ENCODE measurements around the gene SSMEM1. TPM values are rescaled to one million over a fixed set of nuclear protein-coding genes. Genes with fewer than 3 reads are reported as not detected.

SSMEM1 gene
- total and polyA plus RNA-seq, 2 of the 4 experiments (the other 2 are of a cell fraction) = 0.07 TPM; not detected in 1

DNA sequence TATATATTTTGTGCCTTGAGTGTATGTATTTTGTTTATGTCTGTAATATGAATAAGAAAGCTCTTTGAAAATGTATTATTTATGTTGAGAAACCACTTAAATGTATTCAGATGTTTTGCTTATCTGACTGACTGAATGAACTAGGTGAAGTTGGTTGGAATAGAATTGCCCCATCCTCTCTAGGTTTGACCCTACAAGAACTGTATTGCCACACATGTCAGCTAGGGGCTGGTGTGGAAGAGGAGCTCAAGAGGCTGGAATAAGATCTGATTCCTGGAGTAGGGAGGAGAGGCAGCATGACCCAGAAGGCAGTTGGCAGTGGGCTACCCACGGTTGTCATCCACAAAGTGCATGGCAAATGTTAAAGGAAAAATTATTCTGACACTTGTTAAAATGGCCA, 9.1 kb downstream of the SSMEM1 start:
- H4K91ac ChIP-seq (ENCODE audit: insufficient read depth, low read depth, low read length) = no peak overlapping the region
- no TSS peak for BruUV-seq (replicated peaks)
- H3K4me2 ChIP-seq (ENCODE audit: low read depth, low read length) = no peak overlapping the region
- in situ Hi-C loops (cut with MboI; ENCODE audit: low sequenced_read_pairs) = no loop called here
- no peak overlapping the region for H3K27ac ChIP-seq (ENCODE audit: insufficient read depth, low read length)
- H2BK5ac ChIP-seq (ENCODE audit: low read depth, low read length, poor library complexity, severe bottlenecking) = no peak overlapping the region
- H3K9me3 ChIP-seq (ENCODE audit: control insufficient read depth, insufficient read depth, low read length) = no peaks in the 10 kb centered on the region
- no peak overlapping the region for H2AK9ac ChIP-seq (replicated peaks; ENCODE audit: low read depth, low read length, poor library complexity)
- TF ChIP-seq MAZ (IDR thresholded peaks at IDR 0.05; ENCODE audit: borderline replicate concordance, low read depth, low read length) (no peak), POLR2A (IDR thresholded peaks at IDR 0.05; ENCODE audit: low read depth, low read length) (no peak), FOS (IDR thresholded peaks at IDR 0.05; ENCODE audit: low read depth, low read length) (no peak), CHD1 (IDR thresholded peaks at IDR 0.05; ENCODE audit: low read depth, low read length) (no peak), BHLHE40 (IDR thresholded peaks at IDR 0.05; ENCODE audit: low read depth, low read length) (no peak), MAFK (IDR thresholded peaks at IDR 0.05; ENCODE audit: low read depth, low read length) (no peak), SMC3 (IDR thresholded peaks at IDR 0.05; ENCODE audit: low read depth, low read length) (no peak), MXI1 (IDR thresholded peaks at IDR 0.05; ENCODE audit: borderline replicate concordance, low read depth, low read length) (no peak), CEBPB (IDR thresholded peaks at IDR 0.05; ENCODE audit: low read depth, low read length) (no peak), RCOR1 (IDR thresholded peaks at IDR 0.05; ENCODE audit: insufficient replicate concordance, low read length) (no peak), RFX5 (IDR thresholded peaks at IDR 0.05; ENCODE audit: low read depth, low read length) (no peak), RAD21 (IDR thresholded peaks at IDR 0.05; ENCODE audit: low read length) (no peak), NFE2L2 (IDR thresholded peaks at IDR 0.05; ENCODE audit: low read depth, low read length) (no peak)
- TF ChIP-seq, protein P1, sequence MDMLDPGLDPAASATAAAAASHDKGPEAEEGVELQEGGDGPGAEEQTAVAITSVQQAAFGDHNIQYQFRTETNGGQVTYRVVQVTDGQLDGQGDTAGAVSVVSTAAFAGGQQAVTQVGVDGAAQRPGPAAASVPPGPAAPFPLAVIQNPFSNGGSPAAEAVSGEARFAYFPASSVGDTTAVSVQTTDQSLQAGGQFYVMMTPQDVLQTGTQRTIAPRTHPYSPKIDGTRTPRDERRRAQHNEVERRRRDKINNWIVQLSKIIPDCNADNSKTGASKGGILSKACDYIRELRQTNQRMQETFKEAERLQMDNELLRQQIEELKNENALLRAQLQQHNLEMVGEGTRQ (IDR thresholded peaks at IDR 0.05; ENCODE audit: low read depth, low read length) = no peak
- TF ChIP-seq, protein P2, sequence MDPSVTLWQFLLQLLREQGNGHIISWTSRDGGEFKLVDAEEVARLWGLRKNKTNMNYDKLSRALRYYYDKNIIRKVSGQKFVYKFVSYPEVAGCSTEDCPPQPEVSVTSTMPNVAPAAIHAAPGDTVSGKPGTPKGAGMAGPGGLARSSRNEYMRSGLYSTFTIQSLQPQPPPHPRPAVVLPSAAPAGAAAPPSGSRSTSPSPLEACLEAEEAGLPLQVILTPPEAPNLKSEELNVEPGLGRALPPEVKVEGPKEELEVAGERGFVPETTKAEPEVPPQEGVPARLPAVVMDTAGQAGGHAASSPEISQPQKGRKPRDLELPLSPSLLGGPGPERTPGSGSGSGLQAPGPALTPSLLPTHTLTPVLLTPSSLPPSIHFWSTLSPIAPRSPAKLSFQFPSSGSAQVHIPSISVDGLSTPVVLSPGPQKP (IDR thresholded peaks at IDR 0.05; ENCODE audit: borderline replicate concordance, low read depth, low read length) = no peak
- TF ChIP-seq, protein P3, sequence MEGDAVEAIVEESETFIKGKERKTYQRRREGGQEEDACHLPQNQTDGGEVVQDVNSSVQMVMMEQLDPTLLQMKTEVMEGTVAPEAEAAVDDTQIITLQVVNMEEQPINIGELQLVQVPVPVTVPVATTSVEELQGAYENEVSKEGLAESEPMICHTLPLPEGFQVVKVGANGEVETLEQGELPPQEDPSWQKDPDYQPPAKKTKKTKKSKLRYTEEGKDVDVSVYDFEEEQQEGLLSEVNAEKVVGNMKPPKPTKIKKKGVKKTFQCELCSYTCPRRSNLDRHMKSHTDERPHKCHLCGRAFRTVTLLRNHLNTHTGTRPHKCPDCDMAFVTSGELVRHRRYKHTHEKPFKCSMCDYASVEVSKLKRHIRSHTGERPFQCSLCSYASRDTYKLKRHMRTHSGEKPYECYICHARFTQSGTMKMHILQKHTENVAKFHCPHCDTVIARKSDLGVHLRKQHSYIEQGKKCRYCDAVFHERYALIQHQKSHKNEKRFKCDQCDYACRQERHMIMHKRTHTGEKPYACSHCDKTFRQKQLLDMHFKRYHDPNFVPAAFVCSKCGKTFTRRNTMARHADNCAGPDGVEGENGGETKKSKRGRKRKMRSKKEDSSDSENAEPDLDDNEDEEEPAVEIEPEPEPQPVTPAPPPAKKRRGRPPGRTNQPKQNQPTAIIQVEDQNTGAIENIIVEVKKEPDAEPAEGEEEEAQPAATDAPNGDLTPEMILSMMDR (conservative IDR thresholded peaks at IDR 0.05; ENCODE audit: low read depth, low read length) = no peak
- dilution Hi-C loops (cut with HindIII; ENCODE audit: low sequenced_read_pairs, unreplicated experiment) = no loop called here
- intact Hi-C loops (cut with micrococcal nuclease) = no loop called here
- no peak overlapping the region for H2AFZ ChIP-seq (replicated peaks; ENCODE audit: low read length, poor library complexity)
- no peak overlapping the region for H3K14ac ChIP-seq (replicated peaks; ENCODE audit: low read depth, low read length)
- H3K4ac ChIP-seq (ENCODE audit: low read depth, low read length) = no peak overlapping the region
- no peaks in the 10 kb centered on the region for H3K9me1 ChIP-seq (ENCODE audit: insufficient read depth, low read length)
- H3K23ac ChIP-seq (ENCODE audit: low read depth, low read length) = no peak overlapping the region
- no CpG with 5 or more reads among the region's 1 CpG for WGBS, 2 experiments (ENCODE audit: extremely low coverage in 2 of 2, insufficient read length in 1 of 2)
- H3K9ac ChIP-seq (ENCODE audit: low read depth, low read length) = no peak overlapping the region
- no peak overlapping the region for H4K8ac ChIP-seq (ENCODE audit: low read depth in 2 of 2, low read length in 2 of 2)
- no peak overlapping the region for H3K56ac ChIP-seq (ENCODE audit: extremely low read depth, insufficient read depth, low read length)
- no peak overlapping the region for H3K4me3 ChIP-seq (ENCODE audit: insufficient read depth, low read depth, low read length)
- ATAC-seq (ENCODE audit: low read depth) = no peak
- CTCF ChIA-PET = interaction anchor here (0.7 kb wide), 1 partner anchor 24 kb away, joined by 13 read pairs; no protein-coding TSS in a partner anchor
- no peak overlapping the region for H4K5ac ChIP-seq (ENCODE audit: low read depth, low read length)
- no peak overlapping the region for H2AK5ac ChIP-seq (ENCODE audit: low read depth, low read length)
- H2BK20ac ChIP-seq (ENCODE audit: low read depth, low read length) = no peak overlapping the region
- H4K20me1 ChIP-seq (ENCODE audit: insufficient read depth, low read length) = no peaks in the 10 kb centered on the region
- H3K27me3 ChIP-seq (ENCODE audit: control insufficient read depth, insufficient read depth, low read length) = peaks cover 7% of the 10 kb centered on the region; the same call in 1 of the 2 replicates
- H3K79me1 ChIP-seq (ENCODE audit: low read depth in 1 of 2, low read length in 2 of 2) = no peaks in the 10 kb centered on the region
- H2BK120ac ChIP-seq (ENCODE audit: low read depth, low read length) = no peak overlapping the region
- no peaks in the 10 kb centered on the region for H3K4me1 ChIP-seq (ENCODE audit: control insufficient read depth, insufficient read depth, low read length)
- H3K18ac ChIP-seq (ENCODE audit: low read depth, low read length) = no peak overlapping the region
- no peak for DNase-seq
- no peaks in the 10 kb centered on the region for H3K36me3 ChIP-seq (ENCODE audit: control insufficient read depth, insufficient read depth, low read length)
- H2BK15ac ChIP-seq (ENCODE audit: low read depth, low read length) = no peak overlapping the region
- POLR2A ChIA-PET (ENCODE audit: unreplicated experiment) = no interaction called here

Data from IMR-90 (cell line).